ENCODE measurements around the gene PSTPIP1.

- TF ChIP-seq CTCF (IDR thresholded peaks at IDR 0.05; ENCODE audit: control extremely low read depth in 1 of 3, insufficient read depth in 1 of 3, low read depth in 1 of 3, low read length in 3 of 3): no peak
- TF ChIP-seq CHD1 (IDR thresholded peaks at IDR 0.05; ENCODE audit: low read depth, low read length): no peak
- no peak for TF ChIP-seq ATF3 (IDR thresholded peaks at IDR 0.05; ENCODE audit: insufficient read depth, low read depth, low read length)
- TF ChIP-seq POLR2AphosphoS5 (IDR thresholded peaks at IDR 0.05; ENCODE audit: low read depth, low read length): no peak
- TF ChIP-seq GABPA (IDR thresholded peaks at IDR 0.05; ENCODE audit: borderline replicate concordance, insufficient read depth, low read length): no peak
- TF ChIP-seq CBX8 (IDR thresholded peaks at IDR 0.05; ENCODE audit: borderline replicate concordance, low read depth, low read length): no peak
- TF ChIP-seq TEAD4 (IDR thresholded peaks at IDR 0.05; ENCODE audit: low read depth, low read length): no peak
These were observed 15.9 kb downstream of the PSTPIP1 start for GRCh38 chr15:77010857-77011256.
